Measurements from ENCODE around the gene ITGA11.

The ITGA11 gene

DNA sequence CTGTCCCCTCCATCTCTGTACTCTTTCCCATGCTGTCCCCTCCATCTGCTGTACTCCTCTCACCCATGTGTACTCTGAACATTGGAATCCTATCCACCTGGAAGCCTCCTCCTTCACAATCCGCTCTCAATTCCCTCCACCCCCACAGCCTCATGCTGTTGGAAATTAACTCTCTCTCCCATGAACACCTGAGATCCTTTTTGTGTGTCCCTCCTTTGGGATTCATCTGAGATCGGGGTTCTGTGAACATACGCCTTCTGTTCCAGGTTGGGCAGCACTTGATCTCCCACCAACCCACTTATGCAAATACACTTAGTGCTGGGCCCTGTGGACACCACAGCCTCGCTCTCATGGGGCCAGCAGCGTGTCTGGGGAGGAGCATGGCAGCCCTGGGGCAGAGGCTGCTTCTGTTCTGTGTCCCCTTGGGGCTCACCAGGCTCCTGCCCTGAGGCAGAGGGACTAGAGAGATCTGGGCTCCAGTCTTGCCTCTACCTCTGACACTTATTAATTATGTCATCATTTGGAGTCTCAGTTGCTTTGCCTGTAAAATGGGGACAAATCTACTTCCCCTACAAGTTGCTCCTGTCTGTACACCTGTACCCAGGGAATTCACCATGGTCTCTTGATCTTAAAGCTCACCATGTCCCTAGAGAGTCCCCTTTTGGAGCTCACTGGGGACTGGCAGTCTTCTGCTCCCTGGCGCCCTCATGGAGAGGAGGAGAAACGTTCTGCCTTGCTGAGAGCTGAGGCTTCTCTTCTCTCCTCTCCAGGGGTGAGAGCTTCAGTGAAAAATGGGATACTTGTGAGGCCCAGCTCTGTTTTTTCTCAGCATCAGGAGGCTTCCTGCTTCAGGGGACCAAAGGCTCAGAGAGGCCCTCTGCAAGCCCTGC is 42.7 kb downstream of the ITGA11 start:
- DNase-seq = no peak

- DNase-seq = no peak
Observed at GRCh38 chr15:68387381-68388143, 44.4 kb downstream of the ITGA11 start.

DNA sequence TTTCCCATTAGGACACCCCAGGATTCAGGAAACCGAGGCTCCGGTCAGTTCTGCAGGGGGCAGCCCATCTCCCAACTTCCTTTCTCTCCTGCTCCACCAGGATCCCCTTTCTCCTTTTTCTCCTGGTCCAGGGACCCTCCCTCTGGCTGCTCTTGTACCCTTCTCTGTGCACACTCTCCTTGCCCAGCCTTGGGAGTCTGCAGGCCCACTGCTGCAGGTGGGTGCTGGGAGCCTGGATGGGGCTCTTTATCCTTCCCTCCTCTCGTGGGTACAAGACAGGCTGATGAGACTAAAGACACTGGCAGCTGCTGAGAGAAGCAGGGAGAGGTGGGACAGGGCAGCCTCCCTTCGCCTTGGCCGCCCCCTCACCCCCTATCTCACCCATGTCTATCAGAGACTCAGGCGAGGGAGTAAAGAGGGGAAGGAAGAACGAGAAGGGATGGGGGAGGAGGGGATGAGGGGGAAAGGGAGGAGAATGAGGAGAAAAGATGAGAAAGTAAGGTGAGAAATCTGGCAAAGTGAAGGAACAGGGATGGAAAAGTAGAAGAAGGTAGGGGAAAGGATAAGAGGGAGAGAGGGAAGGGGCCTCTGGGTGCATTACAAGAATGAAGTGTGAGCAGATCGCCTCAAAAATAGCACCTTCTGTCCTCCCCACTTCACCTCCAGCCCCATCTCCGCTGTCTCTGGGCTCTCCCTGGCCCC is 45.2 kb downstream of the ITGA11 start:
- no peak for DNase-seq

DNA sequence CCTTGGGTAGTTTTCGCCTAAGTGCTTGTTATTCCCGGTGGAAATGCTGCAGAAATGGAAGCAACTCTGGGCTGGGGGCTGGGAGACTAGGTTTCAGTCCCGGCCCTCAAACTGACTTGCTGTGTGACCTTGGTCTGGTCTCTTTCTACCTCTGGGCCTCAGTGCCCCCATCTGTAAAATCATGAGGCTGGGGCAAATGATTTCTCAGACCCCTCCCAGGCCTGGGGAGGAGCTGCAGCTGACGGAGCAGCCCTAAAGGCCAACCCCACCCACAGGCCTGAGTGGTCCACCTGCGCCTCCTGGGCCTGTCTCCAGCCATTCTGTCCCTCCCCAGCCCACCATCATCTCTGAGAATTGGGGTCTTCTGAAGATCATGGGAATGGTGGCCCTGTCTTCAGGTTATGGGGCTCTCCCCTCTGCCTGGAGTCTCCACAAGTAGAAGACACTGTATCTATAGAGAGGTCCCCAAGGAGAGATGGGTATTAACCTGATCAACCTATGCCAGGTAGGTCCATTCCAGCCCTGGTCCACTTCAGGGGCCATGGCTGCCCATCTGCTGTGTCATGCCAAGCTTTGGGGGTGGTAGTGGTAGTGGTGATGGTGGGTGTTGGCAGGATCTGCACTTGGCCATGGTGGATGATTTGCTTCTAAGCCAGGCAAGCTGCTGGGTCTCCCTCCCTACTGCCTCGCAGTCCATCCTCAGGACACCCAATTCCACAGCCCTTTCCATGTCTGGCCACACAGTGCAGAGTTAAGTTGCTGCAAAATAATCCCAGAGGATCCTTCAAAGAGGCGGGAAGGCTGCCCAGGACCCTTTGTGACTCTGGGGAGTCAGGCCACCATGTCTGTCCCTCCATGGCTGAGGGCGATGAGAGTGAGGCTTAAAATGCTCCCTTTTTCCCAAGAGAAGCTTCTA is 46.0 kb downstream of the ITGA11 start:
- DNase-seq = no peak

DNA sequence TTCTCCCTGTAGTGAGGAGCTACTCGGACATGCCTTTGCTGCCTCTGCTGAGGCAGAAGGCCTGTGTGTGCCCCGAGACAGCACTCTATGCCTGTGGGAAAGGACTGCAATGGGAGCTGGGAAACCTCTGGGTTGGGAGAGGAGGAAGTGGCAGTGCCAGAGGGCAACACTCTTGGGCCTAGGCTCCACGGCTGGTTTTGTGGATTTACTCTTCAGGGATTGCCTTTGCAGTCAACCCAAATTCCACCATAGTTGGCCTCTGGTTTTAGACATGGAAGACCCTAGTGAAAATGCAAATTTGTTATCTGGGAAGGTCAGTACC is 46.8 kb downstream of the ITGA11 start:
- DNase-seq = no peak

DNA sequence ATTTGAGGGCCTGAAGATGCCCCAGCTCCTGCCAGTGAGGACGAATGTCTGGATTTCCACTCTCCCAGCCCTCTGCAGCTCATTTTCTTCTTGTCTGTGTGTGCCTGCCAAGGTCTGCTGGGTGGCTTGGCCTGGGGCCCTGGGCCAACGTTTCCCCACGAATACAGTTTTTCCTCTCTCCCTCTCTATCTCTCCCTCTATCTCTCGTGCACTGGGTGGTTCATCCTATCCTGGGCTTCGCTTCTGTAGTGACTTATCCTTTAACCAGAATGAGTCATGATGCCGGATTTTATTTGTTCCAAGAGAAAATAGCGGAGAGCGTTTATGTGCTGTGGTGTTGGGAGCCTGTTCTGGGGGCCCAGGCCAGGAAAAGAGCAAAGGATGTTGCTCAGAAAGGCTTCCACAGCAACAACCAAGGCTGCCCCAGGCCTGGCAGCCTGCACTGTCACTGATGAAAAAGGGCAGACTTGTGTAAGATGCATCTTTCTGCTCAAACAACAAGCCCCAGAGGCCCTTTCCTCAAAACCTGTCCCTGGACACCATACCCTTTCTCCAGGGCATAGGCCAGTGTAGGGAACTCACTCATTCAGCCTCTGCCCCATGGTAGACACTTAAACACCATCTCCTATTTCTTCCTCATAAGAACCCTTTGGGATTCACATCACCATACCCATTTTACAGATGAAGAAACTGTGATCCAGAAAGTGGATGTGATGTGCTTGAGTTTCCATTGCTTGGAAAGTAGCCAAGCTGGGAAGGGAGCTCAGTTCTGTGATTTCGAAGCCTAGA is 47.3 kb downstream of the ITGA11 start:
- DNase-seq = no peak

DNA sequence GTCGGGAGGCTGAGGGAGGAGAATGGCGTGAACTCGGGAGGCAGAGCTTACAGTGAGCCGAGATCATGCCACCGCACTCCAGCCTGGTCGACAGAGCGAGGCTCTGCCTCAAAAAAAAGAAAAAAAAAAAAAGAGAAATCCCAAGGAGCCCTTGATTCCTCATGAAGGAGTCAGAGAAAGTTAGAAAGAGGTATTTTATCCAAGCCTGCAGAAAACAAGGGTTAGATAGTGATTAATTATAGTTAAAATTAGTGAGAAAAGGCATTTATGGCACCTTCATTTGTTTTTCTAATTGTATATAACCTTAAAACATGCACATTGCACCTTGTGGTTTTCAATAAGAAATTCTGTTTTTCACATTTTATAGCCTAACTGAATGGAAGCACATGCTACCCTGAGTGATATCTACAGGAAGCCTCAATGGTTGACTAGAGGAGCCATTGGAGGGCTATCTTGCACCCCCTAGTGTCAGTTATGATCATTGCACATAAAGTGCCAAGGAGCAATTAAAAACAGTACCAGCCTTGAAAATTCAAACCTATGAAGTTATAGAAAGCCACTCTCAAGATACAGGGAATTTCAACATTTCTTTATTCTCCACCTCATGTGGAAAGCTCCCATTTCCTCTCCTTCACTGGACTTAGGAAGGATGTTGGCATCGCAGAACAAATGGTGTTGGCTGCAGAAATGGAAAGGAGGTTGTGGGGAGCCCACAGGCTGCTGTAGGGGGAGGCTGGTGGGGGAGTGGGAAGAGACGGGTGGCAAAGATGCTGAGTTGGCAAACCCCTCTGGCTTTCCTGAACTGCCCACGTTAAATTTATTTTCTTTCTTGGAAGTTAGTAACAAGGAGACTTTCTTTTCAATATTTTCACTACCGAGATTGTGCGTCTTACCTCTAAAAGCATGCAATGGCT is 48.5 kb downstream of the ITGA11 start:
- peak; percentile 62 for DNase-seq

- DNase-seq = no peak
Observed at GRCh38 chr15:68382286-68383007, 49.5 kb downstream of the ITGA11 start.

- no peak for DNase-seq
Observed at GRCh38 chr15:68380456-68380855, 51.5 kb downstream of the ITGA11 start.

GRCh38 chr15:68379759-68380290 is 52.1 kb downstream of the ITGA11 start:
- no peak for DNase-seq

DNA sequence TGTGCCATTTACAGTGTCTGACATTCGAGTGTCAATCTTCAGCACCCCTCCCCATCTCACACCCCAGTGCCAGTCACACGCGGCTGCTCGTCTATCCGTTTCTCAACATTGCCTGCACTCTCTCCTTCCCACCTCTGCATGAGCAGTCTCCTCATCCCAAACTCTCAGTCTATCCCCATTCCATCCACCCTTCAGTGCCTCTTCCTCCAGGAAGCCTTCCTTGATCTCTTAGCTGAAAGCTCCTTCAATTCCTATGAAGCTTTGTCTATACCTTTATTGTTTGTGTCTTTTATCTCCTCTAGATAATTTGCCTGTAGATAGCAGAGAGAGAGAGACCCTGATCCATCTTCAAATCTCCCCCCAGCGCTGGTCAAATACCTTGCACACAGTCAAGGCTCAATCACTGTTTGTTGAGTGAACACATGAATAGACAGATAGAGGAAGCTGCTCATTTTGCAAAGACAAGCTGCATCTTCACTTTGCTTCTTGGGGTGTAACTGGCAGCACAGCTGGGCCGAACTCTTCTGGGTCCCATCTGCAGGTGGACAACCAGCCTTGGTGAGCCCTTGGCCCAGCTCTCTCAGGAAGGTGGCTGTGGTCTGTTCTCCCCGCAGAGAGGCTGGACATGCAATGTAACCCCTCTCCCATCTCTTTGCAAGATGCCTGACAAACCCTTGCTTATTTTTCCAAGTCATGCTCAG is 52.8 kb downstream of the ITGA11 start:
- no peak for DNase-seq

DNA sequence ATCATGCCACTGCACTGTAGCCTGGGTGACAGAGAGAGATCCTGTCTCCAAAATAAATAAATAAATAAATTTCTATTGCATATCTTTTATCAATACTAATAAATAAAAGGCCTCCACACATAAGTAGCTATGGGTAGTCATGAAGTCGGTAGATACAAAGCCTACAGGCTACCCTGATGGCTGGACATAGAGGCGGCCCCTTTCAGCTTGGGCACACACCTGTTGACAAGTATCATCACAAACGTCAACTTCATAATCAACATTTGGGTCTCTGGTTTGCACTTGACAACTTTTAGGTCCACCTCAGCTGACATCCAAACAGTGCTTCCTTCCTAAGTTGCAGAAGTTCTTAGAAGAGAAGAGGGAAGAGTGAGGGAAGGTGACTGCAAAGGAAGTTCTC is 53.4 kb downstream of the ITGA11 start:
- DNase-seq = no peak

GRCh38 chr15:68377766-68378165 is 54.2 kb downstream of the ITGA11 start:
- no peak for DNase-seq

GRCh38 chr15:68376447-68377060 is 55.4 kb downstream of the ITGA11 start:
- no peak for DNase-seq

GRCh38 chr15:68375716-68376220 is 56.2 kb downstream of the ITGA11 start:
- DNase-seq = no peak

DNA sequence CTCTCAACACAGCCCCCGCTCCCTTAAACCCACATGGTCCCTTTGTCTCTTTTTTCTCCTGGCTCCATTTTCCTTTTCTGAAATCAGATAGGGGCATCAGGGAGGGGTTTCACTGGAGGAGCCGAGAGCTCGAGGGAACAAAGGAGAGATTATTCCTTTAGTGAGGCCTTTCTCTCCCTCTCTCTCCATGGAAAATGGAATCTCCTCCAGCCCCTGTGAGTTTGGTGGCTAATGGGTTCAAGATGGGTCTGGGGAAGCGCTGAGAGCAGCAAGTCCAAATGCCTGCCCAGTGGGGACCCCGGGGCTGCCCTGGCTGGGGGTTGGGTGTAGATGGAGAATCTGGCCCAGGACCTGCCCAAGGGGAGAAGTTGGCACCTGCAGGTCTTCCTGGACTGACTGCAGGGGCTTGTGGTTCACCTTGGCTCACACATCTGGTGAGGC is 56.8 kb downstream of the ITGA11 start:
- DNase-seq = peak; percentile 27

GRCh38 chr15:68374168-68374745 is 57.7 kb downstream of the ITGA11 start:
- no peak for DNase-seq

DNA sequence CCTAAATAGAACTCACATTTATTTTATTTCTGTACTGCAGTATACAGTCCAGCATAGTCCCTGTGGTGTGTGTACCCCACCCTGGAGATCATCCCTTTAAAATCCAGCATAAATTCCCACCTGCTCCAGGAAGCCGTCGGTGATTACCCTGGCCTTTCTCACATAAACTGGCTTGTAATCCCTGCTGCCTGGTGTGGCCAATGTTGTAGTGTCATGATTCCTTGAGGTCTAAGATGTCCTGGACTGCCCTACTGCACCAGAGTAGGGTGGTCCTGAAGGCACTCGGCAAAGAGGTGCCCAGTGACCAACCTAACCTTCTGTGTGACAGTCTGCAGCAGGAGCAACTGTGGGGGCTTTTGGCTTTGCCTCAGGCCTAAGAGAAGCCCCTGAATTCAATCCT is 58.9 kb downstream of the ITGA11 start:
- no peak for DNase-seq
